Astrocyte (in vitro differentiated cells and primary cell): ENCODE results near the gene ITGA3. TPM values are rescaled to one million over a fixed set of nuclear protein-coding genes. Genes with fewer than 3 reads are reported as not detected.
A peak's percentile ranks its signal among the peaks of the same experiment; 100 is the strongest.

Source experiments
- DNase-seq: peaks from one replicate; pipeline ENCODE4 v3.0.0-alpha.2; 2010; ENCODE audit warnings: low read depth
- FAIRE-seq: peaks from 2 replicates; lab custom pipeline; 2011; peaks lifted over from hg19 to GRCh38; lab: Jason Lieb, UNC
- H2AFZ ChIP-seq: 2 replicates; pipeline ENCODE4 v1.6.0; 2012; ENCODE audit warnings: low read depth, low read length, inconsistent platforms
- H3K27ac ChIP-seq: 2 replicates; pipeline ENCODE4 v1.5.1; 2011; ENCODE audit warnings: low read depth, low read length, inconsistent platforms
- H3K27me3 ChIP-seq: 2 replicates; pipeline ENCODE4 v1.6.0; 2011; ENCODE audit warnings: low read length, inconsistent platforms; ENCODE audit not compliant: insufficient read depth
- H3K36me3 ChIP-seq: 2 replicates; pipeline ENCODE4 v1.5.1; 2011; ENCODE audit warnings: low read length, inconsistent platforms; ENCODE audit not compliant: insufficient read depth
- H3K4me1 ChIP-seq: 2 replicates; pipeline ENCODE4 v1.5.1; 2011; ENCODE audit warnings: low read length, inconsistent platforms; ENCODE audit not compliant: insufficient read depth
- H3K4me2 ChIP-seq: 2 replicates; pipeline ENCODE4 v1.6.0; 2012; ENCODE audit warnings: low read length, inconsistent platforms
- H3K4me3 ChIP-seq: 2 replicates; pipeline ENCODE4 v1.5.1; 2011; ENCODE audit warnings: low read depth, mild to moderate bottlenecking, low read length, inconsistent platforms; ENCODE audit not compliant: insufficient read depth
- H3K79me2 ChIP-seq: 2 replicates; pipeline ENCODE4 v1.6.0; 2012; ENCODE audit warnings: mild to moderate bottlenecking, low read length, inconsistent platforms; ENCODE audit not compliant: insufficient read depth
- H3K9ac ChIP-seq: 2 replicates; pipeline ENCODE4 v1.6.0; 2012; ENCODE audit warnings: mild to moderate bottlenecking, low read length, inconsistent platforms
- H3K9me3 ChIP-seq: 2 replicates; pipeline ENCODE4 v1.5.1; 2012; ENCODE audit warnings: low read depth, mild to moderate bottlenecking, low read length, inconsistent platforms; ENCODE audit not compliant: insufficient read depth
- H4K20me1 ChIP-seq: 2 replicates; pipeline ENCODE4 v1.6.0; 2012; ENCODE audit warnings: low read length, inconsistent platforms; ENCODE audit not compliant: insufficient read depth
- H3K27ac Mint-ChIP-seq: one replicate; pipeline ENCODE4 v1.8.0; 2021; ENCODE audit warnings: mild to moderate bottlenecking, mixed read lengths; ENCODE audit not compliant: unreplicated experiment
- H3K27me3 Mint-ChIP-seq: one replicate; pipeline ENCODE4 v1.8.0; 2021; ENCODE audit warnings: low read depth, mixed read lengths; ENCODE audit not compliant: unreplicated experiment
- H3K36me3 Mint-ChIP-seq: one replicate; pipeline ENCODE4 v1.8.0; 2021; ENCODE audit warnings: low read depth, mixed read lengths; ENCODE audit not compliant: unreplicated experiment
- H3K4me1 Mint-ChIP-seq: one replicate; pipeline ENCODE4 v1.8.0; 2021; ENCODE audit warnings: low read depth, mixed read lengths; ENCODE audit not compliant: unreplicated experiment
- H3K4me3 Mint-ChIP-seq: one replicate; pipeline ENCODE4 v1.8.0; 2021; ENCODE audit warnings: mild to moderate bottlenecking, moderate library complexity, mixed read lengths; ENCODE audit not compliant: unreplicated experiment
- H3K9me3 Mint-ChIP-seq: one replicate; pipeline ENCODE4 v1.8.0; 2021; ENCODE audit warnings: mild to moderate bottlenecking, mixed read lengths; ENCODE audit not compliant: unreplicated experiment
- EZH2 ChIP-seq: IDR thresholded peaks from 2 replicates; pipeline ENCODE4 v1.6.1; 2012; ENCODE audit warnings: mild to moderate bottlenecking, low read length, inconsistent platforms; ENCODE audit not compliant: insufficient read depth
- total RNA-seq: library from RNA; stranded (reverse); gene quantifications from 2 replicates; pipeline ENCODE4 v1.2.1, GENCODE V29; 2021
- TF ChIP-seq, protein P1 (sequence below): IDR thresholded peaks from 2 replicates; pipeline ENCODE4 v1.5.1; 2011; ENCODE audit warnings: low read depth, mild to moderate bottlenecking, inconsistent platforms, low read length, moderate library complexity; ENCODE audit not compliant: insufficient read depth

ITGA3 gene
- total RNA-seq, 1 donor from 2014 or later: 319 TPM

DNA sequence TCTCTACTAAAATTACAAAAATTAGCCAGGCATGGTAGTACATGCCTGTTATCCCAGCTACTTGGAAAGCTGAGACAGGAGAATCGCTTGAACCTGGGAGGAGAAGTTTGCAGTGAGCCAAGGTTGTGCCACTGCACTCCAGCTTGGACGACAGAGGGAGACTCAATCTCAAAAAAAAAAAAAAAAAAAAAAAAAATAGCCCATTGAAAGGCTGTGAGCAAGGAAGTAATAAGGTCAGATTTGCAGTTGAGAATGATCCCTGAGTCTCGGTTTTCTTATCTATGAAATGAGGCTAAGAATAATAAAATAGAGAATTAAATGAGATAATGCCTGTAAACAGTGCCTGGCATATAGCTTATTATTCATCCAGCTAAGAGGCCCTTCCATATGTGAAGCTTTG lies 37.9 kb downstream of the ITGA3 start:
- Histone ChIP-seq H3K9me3 (no peaks in the 10 kb centered on the region), H3K27ac (no peak overlapping the region), H3K4me2 (peak overlapping the region; percentile 92), H3K36me3 (peaks cover 16% of the 10 kb centered on the region), H3K79me2 (peaks cover 5% of the 10 kb centered on the region), H3K9ac (no peak overlapping the region), H3K4me1 (peaks cover 15% of the 10 kb centered on the region), H3K27me3 (no peaks in the 10 kb centered on the region), H2AFZ (no peak overlapping the region), H4K20me1 (peaks cover 16% of the 10 kb centered on the region), H3K4me3 (no peak overlapping the region)
- DNase-seq (no peak), FAIRE-seq (no peak)
- Mint-ChIP-seq H3K36me3 (peaks cover 6% of the 10 kb centered on the region), H3K9me3 (no peaks in the 10 kb centered on the region), H3K27me3 (peaks cover 2% of the 10 kb centered on the region), H3K27ac (no peak overlapping the region), H3K4me1 (peaks cover 9% of the 10 kb centered on the region), H3K4me3 (peak overlapping the region; percentile 50)
- TF ChIP-seq, protein P1, sequence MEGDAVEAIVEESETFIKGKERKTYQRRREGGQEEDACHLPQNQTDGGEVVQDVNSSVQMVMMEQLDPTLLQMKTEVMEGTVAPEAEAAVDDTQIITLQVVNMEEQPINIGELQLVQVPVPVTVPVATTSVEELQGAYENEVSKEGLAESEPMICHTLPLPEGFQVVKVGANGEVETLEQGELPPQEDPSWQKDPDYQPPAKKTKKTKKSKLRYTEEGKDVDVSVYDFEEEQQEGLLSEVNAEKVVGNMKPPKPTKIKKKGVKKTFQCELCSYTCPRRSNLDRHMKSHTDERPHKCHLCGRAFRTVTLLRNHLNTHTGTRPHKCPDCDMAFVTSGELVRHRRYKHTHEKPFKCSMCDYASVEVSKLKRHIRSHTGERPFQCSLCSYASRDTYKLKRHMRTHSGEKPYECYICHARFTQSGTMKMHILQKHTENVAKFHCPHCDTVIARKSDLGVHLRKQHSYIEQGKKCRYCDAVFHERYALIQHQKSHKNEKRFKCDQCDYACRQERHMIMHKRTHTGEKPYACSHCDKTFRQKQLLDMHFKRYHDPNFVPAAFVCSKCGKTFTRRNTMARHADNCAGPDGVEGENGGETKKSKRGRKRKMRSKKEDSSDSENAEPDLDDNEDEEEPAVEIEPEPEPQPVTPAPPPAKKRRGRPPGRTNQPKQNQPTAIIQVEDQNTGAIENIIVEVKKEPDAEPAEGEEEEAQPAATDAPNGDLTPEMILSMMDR: no peak
- TF ChIP-seq EZH2: no peak

DNA sequence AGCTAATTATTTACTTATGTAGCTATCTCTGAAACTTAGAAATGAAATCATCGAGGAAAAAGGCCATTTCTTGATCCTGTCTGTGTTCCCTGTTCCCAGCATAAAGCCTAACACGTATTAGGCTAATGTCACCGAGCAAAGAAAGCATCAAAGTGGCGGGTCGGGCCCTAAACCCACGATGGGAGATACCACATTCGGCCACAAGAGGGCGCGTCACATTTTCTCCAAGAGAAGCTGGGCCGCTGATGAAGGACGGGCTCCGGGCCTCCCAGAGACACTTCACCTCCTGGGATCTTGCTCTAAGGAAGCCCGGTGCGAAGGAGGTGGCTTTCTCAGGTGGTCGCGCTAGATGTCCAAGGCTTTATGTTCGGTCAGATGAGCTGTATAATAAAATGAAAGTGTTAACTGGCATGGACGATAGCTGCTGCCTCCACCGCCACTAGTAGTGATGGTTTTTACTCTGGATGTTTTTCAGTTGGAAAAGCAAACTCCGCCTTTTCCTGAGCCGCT lies 38.4 kb downstream of the ITGA3 start:
- H4K20me1 ChIP-seq: peaks cover 11% of the 10 kb centered on the region
- H3K4me3 Mint-ChIP-seq: peak overlapping the region; percentile 94
- H3K4me2 ChIP-seq: peak overlapping the region; percentile 92
- H3K4me3 ChIP-seq: peak overlapping the region; percentile 55
- no peak overlapping the region for H3K27ac ChIP-seq
- peaks cover 2% of the 10 kb centered on the region for H3K27me3 Mint-ChIP-seq
- H3K9me3 Mint-ChIP-seq: no peaks in the 10 kb centered on the region
- peak overlapping the region; percentile 87 for H3K27ac Mint-ChIP-seq
- peak overlapping the region; percentile 64 for H2AFZ ChIP-seq
- H3K4me1 ChIP-seq: peaks cover 15% of the 10 kb centered on the region
- H3K9me3 ChIP-seq: no peaks in the 10 kb centered on the region
- H3K27me3 ChIP-seq: no peaks in the 10 kb centered on the region
- H3K4me1 Mint-ChIP-seq: peaks cover 9% of the 10 kb centered on the region
- TF ChIP-seq, protein P1: peak; percentile 79
- TF ChIP-seq EZH2: no peak
- H3K36me3 Mint-ChIP-seq: peaks cover 4% of the 10 kb centered on the region
- peaks cover 13% of the 10 kb centered on the region for H3K36me3 ChIP-seq
- DNase-seq (peak; percentile 60), FAIRE-seq (no peak)
- H3K9ac ChIP-seq: peak overlapping the region; percentile 67
- H3K79me2 ChIP-seq: peaks cover 5% of the 10 kb centered on the region
